ENCODE results near the gene TWIST2. TPM values are rescaled to one million over a fixed set of nuclear protein-coding genes. Genes with fewer than 3 reads are reported as not detected.

The TWIST2 gene
- polyA plus RNA-seq, 1 experiment, result 127 TPM

GRCh38 chr2:238929242-238930081 is 81.6 kb downstream of the TWIST2 start:
- ChIA-PET CTCF (interaction anchor here (1.5 kb wide), 1 partner anchor 11 kb away, joined by 3 read pairs; no protein-coding TSS in a partner anchor), POLR2A (interaction anchor here (0.9 kb wide), 1 partner anchor 14 kb away, joined by 3 read pairs; no protein-coding TSS in a partner anchor)
- no peak for DNase-seq (ENCODE audit: low read depth)
- no peaks in the 10 kb centered on the region for H3K27me3 ChIP-seq (ENCODE audit: control insufficient read depth, insufficient read depth, low read length)
- no peak for TF ChIP-seq CTCF (IDR thresholded peaks at IDR 0.05; ENCODE audit: insufficient read depth, low read depth, low read length)
- H3K36me3 ChIP-seq (ENCODE audit: control insufficient read depth, insufficient read depth, low read length), result no peaks in the 10 kb centered on the region
- H3K4me3 ChIP-seq (ENCODE audit: low read depth, low read length), result no peak overlapping the region

DNA sequence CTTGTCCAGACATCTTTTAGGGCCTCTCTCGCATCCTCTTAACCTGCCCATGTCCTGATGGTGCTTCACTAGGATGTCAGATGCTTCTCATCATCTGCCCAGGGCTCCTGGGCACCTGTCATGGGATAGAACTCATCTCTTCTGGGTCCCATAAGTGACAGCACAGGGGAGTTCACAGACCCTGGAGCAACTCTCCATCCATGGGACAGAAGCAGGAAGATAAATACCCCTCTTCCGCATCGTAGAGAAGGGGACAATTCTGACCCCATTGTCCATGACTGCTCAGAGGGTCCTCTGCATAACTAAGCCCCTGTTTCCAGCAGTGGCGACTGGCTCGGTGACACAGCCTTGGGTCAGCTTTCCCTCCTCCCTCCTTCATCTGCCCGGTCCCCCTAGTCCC is 82.3 kb downstream of the TWIST2 start:
- no peak for DNase-seq (ENCODE audit: low read depth)
- no peaks in the 10 kb centered on the region for H3K36me3 ChIP-seq (ENCODE audit: control insufficient read depth, insufficient read depth, low read length)
- no peaks in the 10 kb centered on the region for H3K27me3 ChIP-seq (ENCODE audit: control insufficient read depth, insufficient read depth, low read length)
- POLR2A ChIA-PET, result interaction anchor here (0.9 kb wide), 1 partner anchor 15 kb away, joined by 3 read pairs; no protein-coding TSS in a partner anchor
- no peak for TF ChIP-seq CTCF (IDR thresholded peaks at IDR 0.05; ENCODE audit: insufficient read depth, low read depth, low read length)
- CTCF ChIA-PET, result no interaction called here
- H3K4me3 ChIP-seq (ENCODE audit: low read depth, low read length), result no peak overlapping the region

- POLR2A ChIA-PET, result no interaction called here
Observed at GRCh38 chr2:238936162-238937052, 88.5 kb downstream of the TWIST2 start.

GRCh38 chr2:238938003-238938400 is 90.1 kb downstream of the TWIST2 start:
- POLR2A ChIA-PET, result interaction anchor here (0.6 kb wide), 1 partner anchor 1268 kb away, joined by 5 read pairs; no protein-coding TSS in a partner anchor
- CTCF ChIA-PET, result interaction anchor here (0.7 to 1.3 kb wide), 4 partner anchors 10 to 33 kb away, joined by 3 to 5 read pairs (median 3); no protein-coding TSS in a partner anchor
- no peak overlapping the region for H3K4me3 ChIP-seq (ENCODE audit: low read depth, low read length)
- H3K27me3 ChIP-seq (ENCODE audit: control insufficient read depth, insufficient read depth, low read length), result no peaks in the 10 kb centered on the region
- no peaks in the 10 kb centered on the region for H3K36me3 ChIP-seq (ENCODE audit: control insufficient read depth, insufficient read depth, low read length)
- TF ChIP-seq CTCF (IDR thresholded peaks at IDR 0.05; ENCODE audit: insufficient read depth, low read depth, low read length), result no peak
- DNase-seq (ENCODE audit: low read depth), result no peak

More at GRCh38 chr2:238936162-238937052, 88.5 kb downstream of the TWIST2 start:
- Histone ChIP-seq H3K27me3 (ENCODE audit: control insufficient read depth, insufficient read depth, low read length) (no peaks in the 10 kb centered on the region), H3K36me3 (ENCODE audit: control insufficient read depth, insufficient read depth, low read length) (no peaks in the 10 kb centered on the region), H3K4me3 (ENCODE audit: low read depth, low read length) (no peak overlapping the region)
- TF ChIP-seq CTCF (IDR thresholded peaks at IDR 0.05; ENCODE audit: insufficient read depth, low read depth, low read length), result no peak
- DNase-seq (ENCODE audit: low read depth), result no peak
- CTCF ChIA-PET, result interaction anchor here (0.7 kb wide), 1 partner anchor 12 kb away, joined by 4 read pairs; no protein-coding TSS in a partner anchor
